ENCODE measurements around the gene DGKB. TPM values are rescaled to one million over a fixed set of nuclear protein-coding genes. Genes with fewer than 3 reads are reported as not detected.

The DGKB gene
- total RNA-seq, 1 donor from 2014 or later, result 0.72 TPM

DNA sequence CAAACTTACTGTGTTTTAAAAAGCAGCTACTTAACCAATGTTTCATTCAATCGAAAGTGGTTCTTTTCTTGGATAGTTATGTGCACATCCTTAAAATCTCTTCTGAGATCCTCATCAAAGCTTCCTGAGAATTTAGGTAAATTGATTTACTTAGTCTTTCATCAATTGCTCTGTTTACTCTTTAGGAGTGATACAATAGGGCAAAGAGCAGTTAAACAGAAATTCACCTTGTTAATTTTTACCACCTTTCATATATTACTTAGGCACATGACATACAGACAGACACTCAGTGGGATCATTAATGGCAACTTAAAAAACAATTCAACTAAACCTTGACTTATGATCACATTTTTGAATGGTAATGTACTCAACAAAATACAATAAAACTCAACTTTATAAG is 456.3 kb downstream of the DGKB start:
- H3K4me3 Mint-ChIP-seq, result no peak overlapping the region
- no peak for DNase-seq (ENCODE audit: low read depth, low spot score)
- TF ChIP-seq, protein P1, sequence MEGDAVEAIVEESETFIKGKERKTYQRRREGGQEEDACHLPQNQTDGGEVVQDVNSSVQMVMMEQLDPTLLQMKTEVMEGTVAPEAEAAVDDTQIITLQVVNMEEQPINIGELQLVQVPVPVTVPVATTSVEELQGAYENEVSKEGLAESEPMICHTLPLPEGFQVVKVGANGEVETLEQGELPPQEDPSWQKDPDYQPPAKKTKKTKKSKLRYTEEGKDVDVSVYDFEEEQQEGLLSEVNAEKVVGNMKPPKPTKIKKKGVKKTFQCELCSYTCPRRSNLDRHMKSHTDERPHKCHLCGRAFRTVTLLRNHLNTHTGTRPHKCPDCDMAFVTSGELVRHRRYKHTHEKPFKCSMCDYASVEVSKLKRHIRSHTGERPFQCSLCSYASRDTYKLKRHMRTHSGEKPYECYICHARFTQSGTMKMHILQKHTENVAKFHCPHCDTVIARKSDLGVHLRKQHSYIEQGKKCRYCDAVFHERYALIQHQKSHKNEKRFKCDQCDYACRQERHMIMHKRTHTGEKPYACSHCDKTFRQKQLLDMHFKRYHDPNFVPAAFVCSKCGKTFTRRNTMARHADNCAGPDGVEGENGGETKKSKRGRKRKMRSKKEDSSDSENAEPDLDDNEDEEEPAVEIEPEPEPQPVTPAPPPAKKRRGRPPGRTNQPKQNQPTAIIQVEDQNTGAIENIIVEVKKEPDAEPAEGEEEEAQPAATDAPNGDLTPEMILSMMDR (conservative IDR thresholded peaks at IDR 0.05), result no peak
- H3K27ac Mint-ChIP-seq (ENCODE audit: unreplicated experiment), result no peak overlapping the region
- H3K36me3 Mint-ChIP-seq (ENCODE audit: low read depth), result peaks cover 3% of the 10 kb centered on the region
- H3K9me3 Mint-ChIP-seq, result peaks cover 9% of the 10 kb centered on the region
- H3K4me1 Mint-ChIP-seq, result no peaks in the 10 kb centered on the region
- H3K27me3 Mint-ChIP-seq (ENCODE audit: low read depth), result no peaks in the 10 kb centered on the region

DNA sequence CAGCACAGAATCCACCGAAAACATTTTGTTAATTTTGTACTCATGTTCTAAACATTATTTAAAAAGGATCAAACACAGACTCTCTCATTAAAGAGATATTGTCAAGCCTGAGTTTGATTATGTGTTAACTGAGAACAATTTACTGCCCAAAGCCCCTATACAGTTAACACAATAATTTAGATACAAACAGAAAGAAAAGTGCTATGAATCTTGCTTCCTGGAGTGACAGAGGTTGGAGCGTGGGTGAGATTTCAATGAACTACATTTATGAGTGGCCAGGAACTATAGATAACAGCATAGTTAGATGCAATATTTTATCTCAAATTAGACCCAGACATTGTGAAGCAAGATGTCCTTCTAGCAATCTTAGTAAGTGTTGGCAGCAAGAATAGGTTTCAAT is 464.2 kb downstream of the DGKB start:
- TF ChIP-seq, protein P1 (conservative IDR thresholded peaks at IDR 0.05), result no peak
- Mint-ChIP-seq H3K27ac (ENCODE audit: unreplicated experiment) (no peak overlapping the region), H3K9me3 (peaks cover 4% of the 10 kb centered on the region), H3K4me1 (peaks cover 7% of the 10 kb centered on the region), H3K4me3 (no peak overlapping the region), H3K36me3 (ENCODE audit: low read depth) (no peaks in the 10 kb centered on the region), H3K27me3 (ENCODE audit: low read depth) (no peaks in the 10 kb centered on the region)
- no peak for DNase-seq (ENCODE audit: low read depth, low spot score)

DNA sequence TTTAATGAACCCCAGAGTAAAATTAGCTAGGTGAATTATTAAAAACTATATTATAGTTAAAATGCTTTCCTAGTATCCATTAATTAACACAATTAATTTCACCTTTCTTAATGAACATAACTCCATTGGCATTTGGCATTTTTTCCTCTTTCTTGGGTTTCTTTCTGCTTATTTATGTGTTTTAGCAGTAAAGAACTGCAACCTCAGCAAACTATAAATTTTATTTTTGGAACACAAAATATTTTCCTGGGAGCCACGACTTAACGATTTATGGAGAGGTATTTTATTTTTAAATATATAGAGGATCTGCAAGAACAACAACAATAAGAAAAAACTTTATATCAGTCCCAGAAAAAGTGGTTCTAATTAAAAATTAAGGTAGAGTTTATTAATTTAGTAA is 465.7 kb downstream of the DGKB start:
- TF ChIP-seq, protein P1 (conservative IDR thresholded peaks at IDR 0.05), result no peak
- peaks cover 7% of the 10 kb centered on the region for H3K9me3 Mint-ChIP-seq
- no peak for DNase-seq (ENCODE audit: low read depth, low spot score)
- H3K4me3 Mint-ChIP-seq, result no peak overlapping the region
- peaks cover 20% of the 10 kb centered on the region for H3K4me1 Mint-ChIP-seq
- no peaks in the 10 kb centered on the region for H3K27me3 Mint-ChIP-seq (ENCODE audit: low read depth)
- H3K36me3 Mint-ChIP-seq (ENCODE audit: low read depth), result no peaks in the 10 kb centered on the region
- H3K27ac Mint-ChIP-seq (ENCODE audit: unreplicated experiment), result no peak overlapping the region

DNA sequence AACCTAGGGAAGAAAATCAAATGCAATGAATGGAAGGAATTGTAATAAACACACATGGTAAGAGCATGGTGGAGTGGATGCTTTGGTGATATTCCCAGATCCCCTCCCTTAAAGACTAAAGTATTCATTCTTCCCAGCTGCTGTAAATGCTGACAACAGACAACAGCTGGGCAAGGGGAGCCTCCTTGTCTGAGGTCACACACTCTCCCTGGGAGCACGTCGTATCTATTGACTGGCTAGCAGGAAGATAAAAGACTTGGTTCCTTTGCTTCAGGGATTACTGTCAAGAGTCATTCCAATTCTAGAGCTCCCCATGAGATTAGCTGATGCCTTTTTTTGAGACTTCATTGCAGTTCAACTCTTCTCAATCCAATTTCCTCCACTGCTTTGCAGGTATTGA is 469.6 kb downstream of the DGKB start:
- TF ChIP-seq, protein P1 (conservative IDR thresholded peaks at IDR 0.05), result no peak
- no peak overlapping the region for H3K27ac Mint-ChIP-seq (ENCODE audit: unreplicated experiment)
- H3K4me3 Mint-ChIP-seq, result no peak overlapping the region
- H3K4me1 Mint-ChIP-seq, result peaks cover 21% of the 10 kb centered on the region
- peaks cover 3% of the 10 kb centered on the region for H3K9me3 Mint-ChIP-seq
- H3K36me3 Mint-ChIP-seq (ENCODE audit: low read depth), result no peaks in the 10 kb centered on the region
- DNase-seq (ENCODE audit: low read depth, low spot score), result no peak
- no peaks in the 10 kb centered on the region for H3K27me3 Mint-ChIP-seq (ENCODE audit: low read depth)

DNA sequence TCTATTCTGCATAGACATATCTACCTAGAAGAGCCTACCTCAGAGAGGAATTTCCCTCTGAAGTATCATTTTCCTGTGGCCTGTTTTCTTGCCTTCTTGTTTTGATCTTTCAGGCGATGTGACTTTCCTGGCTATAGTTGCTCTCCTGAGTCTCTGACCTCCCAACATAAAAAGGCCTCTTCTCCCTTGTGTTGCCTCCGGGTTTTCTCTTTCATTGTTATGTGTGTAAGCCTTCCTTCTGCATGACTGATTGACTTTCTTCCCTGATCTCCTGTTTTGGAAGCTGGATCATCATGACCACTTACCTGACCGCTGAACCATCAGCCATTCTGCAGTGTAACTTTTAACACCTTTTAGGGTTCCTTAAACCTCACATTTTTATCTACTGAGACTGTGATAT is 471.6 kb downstream of the DGKB start:
- Mint-ChIP-seq H3K9me3 (peaks cover 8% of the 10 kb centered on the region), H3K27ac (ENCODE audit: unreplicated experiment) (no peak overlapping the region), H3K4me3 (no peak overlapping the region), H3K27me3 (ENCODE audit: low read depth) (no peaks in the 10 kb centered on the region), H3K4me1 (peaks cover 21% of the 10 kb centered on the region), H3K36me3 (ENCODE audit: low read depth) (no peaks in the 10 kb centered on the region)
- TF ChIP-seq, protein P1 (conservative IDR thresholded peaks at IDR 0.05), result no peak
- no peak for DNase-seq (ENCODE audit: low read depth, low spot score)

DNA sequence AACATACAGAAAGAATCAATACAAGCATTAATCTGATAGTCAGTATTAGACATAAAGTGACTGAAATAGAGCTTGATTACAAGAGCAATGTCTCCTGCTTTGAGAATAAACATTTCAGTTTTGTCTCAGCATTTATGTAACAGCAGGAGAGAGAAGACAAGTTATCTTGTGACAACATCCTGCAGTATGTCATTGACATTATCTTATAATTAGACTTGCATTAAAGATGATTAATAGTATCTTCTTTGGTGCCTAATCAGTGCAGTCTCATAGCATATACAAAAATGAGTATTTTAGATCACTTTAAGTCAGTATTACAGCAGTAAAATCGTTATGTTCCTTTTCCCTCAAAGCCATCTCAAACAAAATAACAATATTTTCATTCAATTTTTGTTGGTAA is 477.0 kb downstream of the DGKB start:
- H3K9me3 Mint-ChIP-seq, result peaks cover 11% of the 10 kb centered on the region
- TF ChIP-seq, protein P1 (conservative IDR thresholded peaks at IDR 0.05), result no peak
- H3K27ac Mint-ChIP-seq (ENCODE audit: unreplicated experiment), result no peak overlapping the region
- no peaks in the 10 kb centered on the region for H3K27me3 Mint-ChIP-seq (ENCODE audit: low read depth)
- no peaks in the 10 kb centered on the region for H3K36me3 Mint-ChIP-seq (ENCODE audit: low read depth)
- peaks cover 4% of the 10 kb centered on the region for H3K4me1 Mint-ChIP-seq
- H3K4me3 Mint-ChIP-seq, result no peak overlapping the region
- DNase-seq (ENCODE audit: low read depth, low spot score), result no peak

Data from neural crest cell (in vitro differentiated cells).